Spleen (tissue), 11 donors: Measurements from ENCODE around the gene NOL3. TPM values are rescaled to one million over a fixed set of nuclear protein-coding genes. Genes with fewer than 3 reads are reported as not detected.

Experiments
- DNase-seq: peaks from one replicate; pipeline ENCODE4 v3.0.0-alpha.2; 2020
- H3K27ac ChIP-seq, 8 donors: fragments of 200-600 bp; sonication (generic) in 7 of 8; 1 replicate in 4 of 8; 2 replicates in 4 of 8; pipeline versions ENCODE4 v1.5.0 to v1.8.0; 2016 to 2021; ENCODE audit warnings: inconsistent platforms in 4 of 8, mild to moderate bottlenecking in 4 of 8, moderate library complexity in 1 of 8
- H3K27me3 ChIP-seq, 7 donors: fragments of 200-600 bp; sonication (generic) in 6 of 7; replicated peaks in 1 of 7; 1 replicate in 4 of 7; 2 replicates in 3 of 7; pipeline versions ENCODE4 v1.5.0 to v1.8.0; 2016 to 2021; ENCODE audit warnings: inconsistent platforms in 3 of 7, mild to moderate bottlenecking in 1 of 7
- H3K36me3 ChIP-seq, 6 donors: fragments of 200-600 bp; sonication (generic) in 5 of 6; 1 replicate in 4 of 6; 2 replicates in 2 of 6; pipeline versions ENCODE4 v1.5.0 to v1.8.0; 2016 to 2021; ENCODE audit warnings: inconsistent platforms in 2 of 6
- H3K4me1 ChIP-seq, 6 donors: fragments of 200-600 bp; sonication (generic) in 5 of 6; 1 replicate in 3 of 6; 2 replicates in 3 of 6; pipeline versions ENCODE4 v1.5.0 to v1.8.0; 2016 to 2021; ENCODE audit warnings: inconsistent platforms in 3 of 6
- H3K4me3 ChIP-seq, 8 donors: fragments of 200-600 bp; sonication (generic) in 7 of 8; 1 replicate in 4 of 8; 2 replicates in 4 of 8; pipeline versions ENCODE4 v1.5.0 to v1.8.0; 2016 to 2021; ENCODE audit warnings: inconsistent platforms in 4 of 8, mild to moderate bottlenecking in 4 of 8, moderate library complexity in 2 of 8
- H3K9me3 ChIP-seq, 8 donors: fragments of 200-600 bp; sonication (generic) in 7 of 8; 1 replicate in 4 of 8; 2 replicates in 4 of 8; pipeline versions ENCODE4 v1.5.0 to v1.8.0; 2016 to 2021; ENCODE audit warnings: inconsistent platforms in 4 of 8
- CTCF ChIP-seq, 11 experiments: fragments of 200-600 bp in 7 of 11; fragments of 450-650 bp in 4 of 11; sonication (generic) in 4 of 11; IDR thresholded peaks in 8 of 11; conservative IDR thresholded peaks in 3 of 11; 1 replicate in 7 of 11; 2 replicates in 4 of 11; pipeline versions ENCODE4 v1.4.0 to v1.8.0; 2016 to 2021; ENCODE audit warnings: antibody characterized with exemption in 11 of 11, inconsistent platforms in 4 of 11, mild to moderate bottlenecking in 1 of 11
- POLR2A ChIP-seq, 3 donors: fragments of 450-650 bp; IDR thresholded peaks; one replicate each; pipeline ENCODE4 v1.5.1; 2017; ENCODE audit warnings: antibody characterized with exemption in 3 of 3, mild to moderate bottlenecking in 1 of 3
- POLR2AphosphoS5 ChIP-seq, 3 donors: sonication (generic); formaldehyde crosslinking; IDR thresholded peaks; one replicate each; pipeline ENCODE4 v1.5.1; 2017; ENCODE audit warnings: antibody characterized with exemption in 3 of 3
- WGBS, 5 donors: extraction: QIAGEN DNeasy Blood & Tissue Kit in 3 of 5; methylation state at CpG; one replicate each; pipeline versions ENCODE4 v1.1.5 to v1.1.7; 2013 to 2018; 5-methylcytosine and 5-hydroxymethylcytosine counted together
- intact Hi-C: fragments of 100-400 bp; cut with DNase I; formaldehyde crosslinking; loops from one replicate; pipeline ENCODE4 v1.15.0; 2023; ENCODE audit warnings: low total_unique reads
- polyA plus RNA-seq, 3 donors: library from polyadenylated mRNA; stranded (reverse); fragments of 200-250 nt; gene quantifications; one replicate each; pipeline ENCODE4 v1.2.1, GENCODE V29; 2013
- total RNA-seq, 7 donors: library from RNA; depleted of rRNA in 3 of 7; stranded (reverse); fragments of >200 nt in 3 of 7; fragmentation: NEBNext Ultra II Directional in 4 of 7; extraction: Animal tissue kit (Norgen Biotek cat#: 25700) in 4 of 7; gene quantifications; one replicate each; pipeline versions ENCODE4 v1.1.0 to v1.2.1, GENCODE V29; 2016 to 2021
- donor health status: healthy with polysubstance abuse.
- donor health status: DM: no; HTN: no; CAD: no; lungs with moderate emphysema.
- donor health status: DM: no; HTN: no; CAD: no.
- donor health status: Bipolar disorder and iron deficiency.
- donor health status: healthy.
- donor health status: DM: no; HTN: no; CAD: no.
- donor health status: DM: yes; HTN: yes; CAD: no.

NOL3 gene
- total and polyA plus RNA-seq, 10 donors = 8.2 to 14.2 (median 12.7) TPM

- H3K27ac ChIP-seq = peak within 1 kb of the TSS; percentile 57 to 85 (median 80)
These were observed 19.4 kb upstream of the NOL3 start, which contains the start of gene B3GNT9 for GRCh38 chr16:67150833-67151396. Gene B3GNT9, minus strand, starts transcription at chr16:67150998. Its CDS starts 513 bp downstream, at chr16:67150485.

GRCh38 chr16:67151431-67152097 is 18.8 kb upstream of the NOL3 start:
- TF ChIP-seq POLR2AphosphoS5 (IDR thresholded peaks at IDR 0.05) (no peak), POLR2A (IDR thresholded peaks at IDR 0.05) (no peak), CTCF (IDR thresholded peaks at IDR 0.05 in 8 of 11, conservative IDR thresholded peaks at IDR 0.05 in 3 of 11) (no peak)
- 67 to 84% (median 68%) methylated on average over 6 to 8 of the region's 8 CpGs for WGBS, 5 donors
- Histone ChIP-seq H3K36me3 (peaks cover 0 to 39% (median 21%) of the 10 kb centered on the region in 6 donors), H3K4me3 (peak overlapping the region in 4 of 8 donors; percentile 47 to 73 (median 56)), H3K4me1 (peaks cover 19 to 59% (median 41%) of the 10 kb centered on the region in 6 donors), H3K27me3 (peaks cover 0 to 46% (median 23%) of the 10 kb centered on the region in 7 donors), H3K9me3 (no peaks in the 10 kb centered on the region), H3K27ac (peak overlapping the region in 7 of 8 donors; percentile 78 to 85 (median 81))
- no peak for DNase-seq
- intact Hi-C loops = loop anchor here (5.0 kb wide), 1 partner anchor 174 kb away; no protein-coding TSS in a partner anchor

More at GRCh38 chr16:67150833-67151396, 19.4 kb upstream of the NOL3 start, which contains the start of gene B3GNT9:
- Histone ChIP-seq H3K9me3 (no peaks in the 10 kb centered on the region), H3K27me3 (peaks cover 0 to 46% (median 23%) of the 10 kb centered on the region in 7 donors), H3K4me1 (peaks cover 17 to 53% (median 37%) of the 10 kb centered on the region in 6 donors), H3K36me3 (peaks cover 0 to 45% (median 28%) of the 10 kb centered on the region in 6 donors), H3K4me3 (peak within 1 kb of the TSS; percentile 38 to 73 (median 49))
- WGBS, 5 donors = 2 to 7% (median 3%) methylated on average over 30 to 34 of the region's 34 CpGs
- DNase-seq = peak; percentile 86
- peak in 2 of 3 donors; percentile 66 to 76 for TF ChIP-seq POLR2AphosphoS5 (IDR thresholded peaks at IDR 0.05)
- TF ChIP-seq POLR2A (IDR thresholded peaks at IDR 0.05) = no peak
- no peak for TF ChIP-seq CTCF (IDR thresholded peaks at IDR 0.05 in 8 of 11, conservative IDR thresholded peaks at IDR 0.05 in 3 of 11)
- intact Hi-C loops = loop anchor here (5.0 kb wide), 1 partner anchor 174 kb away; no protein-coding TSS in a partner anchor

GRCh38 chr16:67154578-67155294 is 15.6 kb upstream of the NOL3 start:
- Histone ChIP-seq H3K27ac (no peak overlapping the region), H3K9me3 (no peaks in the 10 kb centered on the region), H3K4me1 (peaks cover 28 to 80% (median 58%) of the 10 kb centered on the region in 6 donors), H3K27me3 (peaks cover 0 to 35% (median 16%) of the 10 kb centered on the region in 7 donors), H3K4me3 (peak overlapping the region in 6 of 8 donors; percentile 1 to 59 (median 17)), H3K36me3 (peaks cover 0 to 7% (median 0%) of the 10 kb centered on the region in 6 donors)
- peak; percentile 75 for DNase-seq
- 37 to 75% (median 42%) methylated on average over 12 to 61 of the region's 61 CpGs for WGBS, 5 donors
- TF ChIP-seq CTCF (IDR thresholded peaks at IDR 0.05 in 8 of 11, conservative IDR thresholded peaks at IDR 0.05 in 3 of 11) (no peak), POLR2AphosphoS5 (IDR thresholded peaks at IDR 0.05) (peak in 2 of 3 donors; percentile 7 to 19), POLR2A (IDR thresholded peaks at IDR 0.05) (no peak)
- intact Hi-C loops = loop anchor here (5.0 kb wide), 1 partner anchor 177 kb away; no protein-coding TSS in a partner anchor
